ENCODE data around the gene RFTN2.
"Not testable (repeated sequence)": the region's sequence is repeated elsewhere in the genome, so short reads cannot be mapped to it uniquely, and the experiment has no call there.

The RFTN2 gene

DNA sequence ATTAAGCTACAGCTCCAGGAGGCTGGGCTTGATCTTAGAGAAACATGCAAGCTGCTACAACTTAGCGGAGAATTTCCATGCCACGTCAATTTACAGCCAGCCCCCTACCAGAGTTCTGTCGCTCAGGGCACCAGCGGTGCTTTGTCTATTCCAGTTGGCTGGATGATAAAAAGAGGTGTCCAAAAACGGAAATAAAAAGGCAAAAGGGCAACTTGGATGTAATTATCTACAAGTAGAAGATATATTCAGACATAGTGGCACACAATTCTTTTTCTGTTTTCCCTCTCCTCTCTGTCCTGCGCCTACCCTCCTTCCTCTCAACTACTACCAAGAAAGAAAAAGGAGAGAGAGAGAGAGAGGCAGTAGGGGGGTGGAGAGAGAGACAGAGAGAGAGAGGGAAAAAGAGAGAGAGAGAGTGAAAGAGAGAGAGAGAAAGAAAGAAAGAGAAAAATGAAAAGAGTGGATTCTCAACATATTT lies 363 bp upstream of the RFTN2 start:
- no peak for DNase-seq (ENCODE audit: low read depth in 3 of 3)

DNA sequence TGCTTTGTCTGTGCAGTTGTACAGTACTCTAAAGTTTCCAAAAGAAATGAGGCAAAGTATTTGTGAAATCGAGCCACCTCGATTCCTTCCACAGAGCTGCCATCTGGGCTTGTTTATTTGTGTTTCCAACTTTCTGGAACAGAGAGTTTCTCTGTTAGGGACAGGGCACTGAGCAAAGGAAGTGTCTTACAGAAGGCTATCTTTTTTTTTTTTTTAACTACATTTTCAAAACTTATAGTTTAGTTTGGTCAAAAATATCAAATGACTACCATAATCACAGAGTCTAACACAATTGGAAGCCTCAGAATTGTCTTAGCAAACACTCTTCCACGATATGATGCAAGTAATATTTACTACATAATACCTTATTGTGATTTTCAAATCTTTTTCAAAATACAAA lies 796 bp downstream of the RFTN2 start:
- no peak for DNase-seq (ENCODE audit: low read depth in 3 of 3)

DNA sequence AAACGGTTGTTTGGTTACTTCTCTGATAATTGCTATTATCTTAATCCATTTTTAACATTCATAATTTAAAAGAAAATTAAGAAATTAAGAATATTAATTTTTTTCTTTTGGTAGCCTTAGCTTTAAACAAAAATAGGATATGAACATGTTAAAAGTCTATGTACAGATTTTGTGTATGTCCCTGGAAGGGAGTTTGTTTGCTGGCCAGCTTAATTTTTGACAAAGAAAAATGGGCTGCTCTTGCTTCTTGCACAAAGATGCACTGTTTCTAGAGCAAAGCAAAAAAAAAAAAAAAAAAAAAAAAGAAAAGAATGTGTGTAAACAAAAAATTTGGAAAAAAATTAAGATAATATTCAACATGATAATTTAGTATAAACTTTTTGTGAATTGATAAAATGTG lies 1.3 kb downstream of the RFTN2 start:
- no peak for DNase-seq (ENCODE audit: low read depth in 3 of 3)

DNA sequence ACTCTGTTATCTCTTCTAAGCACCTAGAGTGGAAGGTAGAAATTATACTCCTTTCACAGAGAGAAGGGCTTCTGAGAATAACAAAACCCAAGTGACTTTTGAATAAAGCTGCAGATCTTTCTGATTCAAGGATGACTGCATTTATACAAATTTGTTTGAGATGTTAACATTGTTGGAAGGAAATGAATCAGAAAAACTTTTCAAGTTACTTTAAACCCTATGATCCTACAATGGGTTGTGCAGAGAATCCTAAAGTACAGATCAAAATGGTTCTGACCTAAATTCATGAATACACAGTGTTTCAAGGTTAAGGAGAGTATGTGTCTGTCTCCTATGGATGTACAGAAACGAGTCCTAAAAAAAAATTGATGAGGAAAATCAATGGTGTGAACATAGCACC lies 1.8 kb downstream of the RFTN2 start:
- DNase-seq (ENCODE audit: low read depth in 3 of 3): no peak

DNA sequence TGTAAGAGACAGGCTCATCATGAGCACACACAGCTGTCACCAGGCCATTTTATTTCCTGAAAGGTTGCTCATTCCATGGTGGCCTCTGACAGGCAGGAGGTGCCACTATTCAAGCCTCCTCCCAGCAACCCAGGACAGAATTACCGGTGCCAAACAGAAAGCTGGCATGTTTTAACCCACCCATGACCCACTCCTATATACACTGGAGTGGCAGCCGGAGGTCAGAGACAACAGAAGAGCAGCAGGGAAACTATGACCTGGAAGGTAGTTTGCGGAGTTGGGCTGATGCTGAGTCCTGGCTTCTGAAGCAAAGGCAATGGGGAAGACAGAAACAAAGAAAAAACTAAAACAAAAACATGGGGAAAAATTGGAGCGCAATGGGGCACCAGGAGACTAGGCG lies 2.3 kb downstream of the RFTN2 start:
- no peak for DNase-seq (ENCODE audit: low read depth in 3 of 3)

DNA sequence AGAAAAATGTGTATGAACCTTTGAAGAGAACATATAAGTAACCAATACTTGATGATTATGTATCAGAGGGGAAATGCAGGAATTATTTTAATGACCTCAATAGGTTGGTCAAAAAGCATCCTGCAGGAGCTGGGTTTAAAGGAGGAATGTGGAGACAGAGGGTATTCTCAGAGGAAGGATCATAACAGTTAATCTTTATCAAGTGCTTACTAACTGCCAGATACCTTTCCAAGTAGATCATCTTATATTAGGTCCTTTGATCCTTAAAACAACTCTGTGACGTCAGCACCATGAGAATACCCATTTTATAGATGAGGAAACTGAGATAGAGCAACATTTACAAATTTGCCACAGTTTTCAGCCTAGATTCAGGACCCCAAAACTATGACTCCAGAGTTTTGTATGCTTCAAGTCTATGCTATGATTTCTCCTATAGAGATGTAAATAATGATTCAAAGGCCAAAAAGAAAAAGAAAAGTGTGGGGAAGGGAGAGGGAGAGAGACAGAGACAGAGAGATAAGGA lies 3.0 kb downstream of the RFTN2 start:
- no peak for DNase-seq (ENCODE audit: low read depth in 3 of 3)

DNA sequence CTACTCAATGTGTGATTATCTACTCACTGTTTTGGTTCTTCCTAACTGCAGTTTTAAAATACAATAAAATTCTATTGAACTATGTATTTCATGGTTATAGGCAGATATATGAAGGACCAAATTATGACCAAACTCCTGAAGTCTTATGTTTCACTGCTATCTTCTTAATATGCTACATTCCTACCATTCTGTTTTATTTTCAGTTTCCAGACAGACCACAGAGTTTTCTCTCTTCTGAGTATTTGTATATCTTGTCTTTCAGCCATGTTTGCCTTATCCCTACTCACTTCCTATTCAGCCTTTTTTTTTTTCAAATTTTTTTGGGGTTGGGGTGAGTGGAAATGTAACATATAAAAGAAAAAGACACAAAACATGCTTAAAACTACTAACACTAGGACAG lies 6.3 kb downstream of the RFTN2 start:
- DNase-seq (ENCODE audit: low read depth in 3 of 3): no peak

DNA sequence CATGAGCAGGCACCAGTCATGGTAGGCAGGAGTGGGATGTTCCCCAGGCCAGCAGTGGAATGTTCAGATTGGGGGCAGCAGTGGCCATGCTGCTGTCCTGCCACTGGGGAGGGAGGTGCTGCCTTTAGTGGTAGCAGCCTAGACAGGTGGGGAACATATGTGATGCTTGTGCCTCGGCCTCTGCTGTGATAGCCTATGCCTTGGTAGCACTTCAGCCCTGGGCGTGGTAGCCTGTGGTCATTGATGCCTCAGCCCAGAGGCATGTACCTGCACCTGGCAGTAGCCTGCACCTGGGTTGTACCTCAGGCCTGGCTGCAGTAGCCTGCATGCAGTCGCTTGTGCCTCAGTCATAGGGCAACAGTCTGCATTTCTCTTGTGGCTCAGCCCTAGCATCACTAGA lies 7.1 kb downstream of the RFTN2 start:
- no peak for DNase-seq (ENCODE audit: low read depth in 3 of 3)

DNA sequence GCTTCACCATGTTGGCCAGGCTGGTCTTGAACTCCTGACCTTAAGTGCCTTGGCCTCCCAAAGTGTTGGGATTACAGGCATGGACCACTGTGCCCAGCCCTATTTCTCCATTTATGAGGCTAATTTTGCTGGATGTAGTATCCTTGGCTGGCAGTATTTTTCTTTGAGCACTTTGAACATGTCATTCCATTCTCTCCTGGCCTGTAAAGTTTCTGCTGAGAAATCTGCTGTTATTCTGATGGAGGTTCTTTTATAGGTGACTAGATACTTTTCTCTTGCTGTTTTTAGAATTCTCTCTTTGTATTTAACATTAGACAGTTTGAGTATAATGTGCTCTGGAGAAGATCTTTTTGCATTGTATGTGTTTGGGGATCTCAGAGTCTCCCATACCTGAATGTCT lies 9.1 kb downstream of the RFTN2 start:
- no peak for DNase-seq (ENCODE audit: low read depth in 3 of 3)

DNA sequence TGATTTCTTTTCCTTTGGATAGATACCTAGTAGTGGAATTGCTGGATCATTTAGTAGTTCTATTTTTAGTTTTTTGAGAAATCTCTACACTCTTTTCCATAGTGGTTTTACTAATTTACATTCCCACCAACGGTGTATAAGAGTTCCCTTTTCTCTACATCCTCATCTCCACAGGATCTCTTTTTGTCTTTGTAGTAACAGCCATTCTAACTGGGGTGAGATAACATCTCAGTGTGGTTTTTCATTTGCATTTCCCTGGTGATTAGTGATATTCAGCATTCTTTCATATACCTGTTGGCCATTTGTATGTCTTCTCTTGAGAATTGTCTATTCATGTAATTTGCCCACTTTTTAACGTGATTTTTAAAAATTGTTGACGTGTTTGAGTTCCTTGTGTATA lies 13.8 kb downstream of the RFTN2 start:
- DNase-seq (ENCODE audit: low read depth in 3 of 3): no peak

DNA sequence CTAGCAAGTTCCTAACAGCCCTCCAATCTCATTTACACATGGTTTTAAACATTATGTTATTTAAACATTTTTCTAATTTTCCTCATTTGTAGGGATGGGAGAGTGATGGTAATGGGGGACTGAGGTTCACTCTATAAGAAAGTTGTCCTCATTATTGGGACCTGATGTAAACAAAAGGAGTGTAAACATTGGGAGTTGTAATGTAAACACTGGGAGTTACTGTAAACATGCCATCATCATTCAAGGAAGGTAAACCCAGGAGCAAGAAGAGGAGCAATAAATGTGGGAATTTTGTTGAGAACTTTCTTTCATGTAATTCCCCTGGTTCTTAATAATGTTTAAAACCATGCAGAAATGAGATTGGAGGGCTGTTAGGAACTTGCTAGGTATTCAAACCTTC lies 17.8 kb downstream of the RFTN2 start:
- DNase-seq (ENCODE audit: low read depth in 3 of 3): no peak

DNA sequence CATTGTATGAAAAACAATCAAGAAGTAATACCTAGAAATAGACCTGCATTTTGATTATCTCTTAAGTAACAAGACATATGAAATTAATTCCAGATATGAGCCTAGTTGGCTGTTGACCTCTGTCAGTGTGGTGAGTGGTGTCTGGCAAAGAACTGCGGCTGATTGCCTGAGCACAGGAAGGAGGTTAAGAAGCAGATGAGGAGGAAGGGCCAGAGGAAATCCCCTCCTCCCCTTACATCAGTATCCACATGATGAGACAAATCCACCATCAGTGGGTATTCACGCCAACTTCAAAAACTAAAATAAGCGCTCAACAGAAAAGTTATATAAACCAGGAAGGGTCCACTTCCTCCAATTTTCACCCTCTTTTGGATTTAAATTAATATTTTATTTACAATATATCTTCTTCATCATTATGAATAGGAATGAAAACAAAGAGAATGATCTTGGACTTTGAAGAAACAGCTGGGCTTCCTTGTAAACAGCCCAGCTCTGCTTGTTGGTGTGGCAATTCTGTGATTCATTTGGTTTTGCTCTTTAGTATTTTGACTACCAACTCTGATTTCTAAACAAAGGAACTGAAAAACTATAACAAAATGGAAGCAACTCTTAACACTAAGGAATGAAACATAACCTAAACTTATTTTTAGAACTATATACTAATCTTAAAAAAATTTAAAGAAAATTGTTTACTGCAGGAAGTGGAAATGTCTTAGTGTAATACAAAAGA lies 27.3 kb downstream of the RFTN2 start:
- no peak for DNase-seq (ENCODE audit: low read depth in 3 of 3)

DNA sequence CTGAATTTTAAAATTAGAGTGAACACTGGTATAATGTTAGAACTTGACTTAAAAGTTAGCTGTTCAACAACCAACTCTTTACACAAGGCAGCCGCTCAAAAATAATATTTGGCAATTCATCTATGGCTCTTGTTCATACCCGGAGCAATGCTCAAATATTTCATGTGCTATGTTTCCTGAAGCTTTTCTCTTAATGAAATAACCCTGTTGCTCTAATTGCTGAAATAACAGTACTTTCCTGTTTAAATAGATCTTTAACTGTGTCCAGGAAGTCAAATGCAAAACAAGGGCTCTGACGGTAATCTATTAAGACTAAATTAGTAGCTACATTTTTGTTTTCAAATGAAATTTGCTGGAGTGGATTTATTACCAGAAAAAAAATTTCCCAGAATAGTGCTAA lies 33.7 kb downstream of the RFTN2 start:
- DNase-seq (ENCODE audit: low read depth in 3 of 3): no peak

DNA sequence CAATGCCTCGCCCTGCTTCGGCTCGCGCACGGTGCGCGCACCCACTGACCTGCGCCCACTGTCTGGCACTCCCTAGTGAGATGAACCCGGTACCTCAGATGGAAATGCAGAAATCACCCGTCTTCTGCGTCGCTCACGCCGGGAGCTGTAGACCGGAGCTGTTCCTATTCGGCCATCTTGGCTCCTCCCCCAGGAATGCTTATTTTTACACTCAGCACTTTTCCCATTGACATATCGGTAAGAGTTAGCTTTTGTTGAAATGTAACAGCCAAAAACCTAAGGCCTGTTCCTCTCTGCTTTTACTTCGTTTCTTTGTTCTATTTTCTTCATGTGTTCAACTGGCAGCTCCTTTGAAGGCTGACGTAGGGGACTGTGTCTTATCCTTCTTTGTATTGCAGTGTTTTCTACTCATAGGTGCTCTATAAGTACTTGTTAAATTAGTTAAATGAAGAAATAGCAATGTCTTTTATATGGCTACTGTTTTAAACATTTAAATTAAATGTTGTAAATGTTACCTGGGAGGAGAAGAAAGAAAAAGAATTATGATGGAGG lies 34.7 kb downstream of the RFTN2 start:
- DNase-seq (ENCODE audit: low read depth in 3 of 3): not testable (repeated sequence)

DNA sequence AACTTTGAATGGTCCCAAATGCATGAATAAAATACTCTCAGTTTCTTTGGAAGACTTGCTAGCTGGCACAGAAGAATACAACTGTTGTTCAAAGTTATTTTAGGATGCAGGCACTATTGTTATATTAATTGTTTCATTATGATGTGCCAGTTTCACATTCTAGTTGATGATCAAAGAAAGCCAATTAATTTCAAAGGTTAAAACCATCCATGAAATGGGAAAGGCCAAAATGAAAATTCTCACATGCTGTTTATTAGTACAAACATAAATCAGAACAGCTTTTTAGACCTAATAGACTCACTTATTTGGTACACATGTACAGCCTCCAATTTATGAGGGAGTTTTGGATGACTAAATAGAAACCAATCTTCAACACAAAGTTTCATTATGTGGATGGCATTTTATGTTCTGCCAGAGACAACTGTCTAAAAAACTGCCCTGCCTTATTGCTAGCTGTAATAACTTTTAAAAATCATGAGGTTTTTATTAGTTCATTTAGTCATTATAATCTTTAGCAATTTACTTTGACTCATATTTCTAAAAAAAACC lies 42.2 kb downstream of the RFTN2 start:
- no peak for DNase-seq (ENCODE audit: low read depth in 3 of 3)

DNA sequence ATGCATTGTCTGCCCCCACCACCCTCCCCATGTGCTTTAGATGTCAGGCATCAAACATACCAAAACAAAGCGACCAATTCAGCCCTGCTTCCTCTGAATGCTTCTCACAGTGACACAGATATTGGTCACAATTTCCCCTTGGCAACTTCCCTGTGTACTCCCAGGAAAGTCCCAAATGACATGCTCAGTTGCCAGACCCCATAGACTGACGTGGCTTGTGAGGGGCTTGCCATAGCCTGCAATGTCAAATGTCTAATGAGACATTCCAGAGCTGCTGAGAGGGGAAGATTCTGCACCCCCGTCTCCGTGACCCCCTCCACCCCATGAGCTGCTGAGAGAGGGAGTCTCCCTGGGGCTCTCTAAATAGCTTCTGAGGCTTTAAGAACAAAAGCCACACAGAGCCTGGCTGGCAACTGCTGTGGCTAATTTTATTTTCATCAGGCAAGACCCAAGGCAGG lies 47.3 kb downstream of the RFTN2 start:
- no peak for DNase-seq (ENCODE audit: low read depth in 3 of 3)

DNA sequence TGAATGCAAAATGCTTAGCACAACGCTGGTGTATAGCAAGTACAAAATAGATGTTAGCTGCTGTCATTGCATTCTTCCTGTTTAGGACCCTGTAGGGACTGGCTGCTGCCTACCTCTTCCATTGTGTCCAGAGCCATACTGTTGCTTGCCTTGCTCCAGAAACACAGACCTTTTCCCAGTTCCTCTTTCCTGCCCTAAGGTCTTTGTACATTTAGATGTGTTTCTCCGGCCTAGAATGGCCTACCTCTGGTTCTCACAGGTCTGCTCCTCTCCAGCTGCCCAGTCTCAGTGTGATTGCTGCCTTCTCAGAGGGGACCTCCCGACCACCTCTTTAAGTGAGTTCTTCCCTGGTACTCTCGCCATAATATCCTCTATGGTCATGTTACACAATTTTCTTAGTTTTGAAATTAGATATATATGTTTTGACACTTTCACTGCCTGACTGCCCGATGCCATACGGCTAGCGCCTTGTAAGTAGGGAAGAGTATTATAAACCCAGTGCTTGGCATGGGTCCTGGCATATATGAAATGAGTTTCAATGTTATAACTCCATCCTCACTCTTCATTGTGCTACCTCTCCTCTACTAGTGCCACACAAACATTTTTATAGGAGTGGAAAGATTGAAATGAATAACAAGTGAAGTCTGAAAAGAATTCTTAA lies 48.3 kb downstream of the RFTN2 start:
- DNase-seq (ENCODE audit: low read depth in 3 of 3): no peak

DNA sequence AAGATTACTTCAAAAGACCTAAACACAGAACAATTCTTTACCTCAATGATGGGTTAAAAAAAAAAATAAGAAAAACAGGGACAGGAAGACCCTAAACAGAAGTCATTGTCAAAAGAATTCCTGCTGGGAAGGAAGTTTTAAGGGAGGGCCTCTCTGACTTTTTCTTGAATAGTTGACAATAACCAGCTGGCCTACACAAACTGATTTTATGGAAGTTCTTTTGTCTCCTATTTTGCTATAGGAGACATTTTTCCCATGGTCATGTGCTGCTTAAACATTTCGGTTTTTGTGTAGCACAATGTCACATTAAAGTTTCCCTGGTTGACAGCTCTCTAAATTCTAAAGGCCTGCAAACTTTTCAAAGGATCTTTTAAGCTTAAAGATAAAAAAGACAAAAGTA lies 55.3 kb downstream of the RFTN2 start:
- no peak for DNase-seq (ENCODE audit: low read depth in 3 of 3)

DNA sequence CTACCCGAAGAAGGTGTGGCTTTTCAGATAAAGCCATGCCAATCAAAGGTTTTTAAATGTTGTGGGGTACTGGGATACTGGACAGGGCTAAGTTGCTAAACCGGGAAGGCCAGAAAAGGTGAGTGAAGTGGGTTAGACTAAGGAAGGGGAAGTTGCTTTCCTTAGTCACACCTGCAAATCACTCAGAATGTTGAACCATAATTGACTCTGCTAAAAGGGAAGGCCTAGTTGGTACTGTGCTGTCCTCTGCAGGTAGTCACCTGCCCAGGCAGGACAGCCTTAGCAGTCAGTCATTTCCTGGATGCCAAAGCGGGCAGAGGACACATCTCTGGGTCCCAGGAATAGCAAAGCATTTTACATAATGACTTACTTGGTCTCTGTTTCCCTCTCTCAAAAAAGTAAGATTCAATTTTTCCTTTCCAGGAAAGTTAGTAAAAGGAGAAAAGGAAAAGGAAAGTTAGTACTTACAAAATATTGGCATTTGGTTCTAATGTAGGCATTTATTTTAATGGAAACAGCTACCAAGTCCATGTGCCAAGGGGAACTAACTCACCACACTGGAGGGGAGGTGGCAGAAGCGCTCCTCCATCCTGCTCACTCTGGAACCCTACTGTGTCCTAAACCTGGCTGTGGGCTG lies 60.3 kb downstream of the RFTN2 start:
- DNase-seq (ENCODE audit: low read depth in 3 of 3): no peak

DNA sequence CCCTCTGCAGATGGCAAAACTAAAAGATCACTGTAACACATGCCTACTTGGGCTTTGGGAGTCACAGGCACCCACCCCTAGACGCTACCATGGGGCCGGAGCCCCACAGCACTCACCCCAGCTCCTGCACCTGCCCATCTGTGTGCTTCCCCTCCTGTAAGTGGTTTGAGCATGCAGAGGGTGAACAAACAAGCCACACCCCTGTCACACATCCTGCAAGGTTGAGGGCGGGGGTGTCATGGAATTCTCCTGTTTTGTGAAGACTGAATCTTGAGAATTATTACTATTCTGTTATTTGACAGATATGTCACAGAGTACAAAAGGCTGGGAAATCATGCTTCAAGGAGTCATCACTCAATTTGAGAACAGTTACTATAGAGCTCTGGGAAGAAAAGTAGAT lies 60.9 kb downstream of the RFTN2 start:
- no peak for DNase-seq (ENCODE audit: low read depth in 3 of 3)

DNA sequence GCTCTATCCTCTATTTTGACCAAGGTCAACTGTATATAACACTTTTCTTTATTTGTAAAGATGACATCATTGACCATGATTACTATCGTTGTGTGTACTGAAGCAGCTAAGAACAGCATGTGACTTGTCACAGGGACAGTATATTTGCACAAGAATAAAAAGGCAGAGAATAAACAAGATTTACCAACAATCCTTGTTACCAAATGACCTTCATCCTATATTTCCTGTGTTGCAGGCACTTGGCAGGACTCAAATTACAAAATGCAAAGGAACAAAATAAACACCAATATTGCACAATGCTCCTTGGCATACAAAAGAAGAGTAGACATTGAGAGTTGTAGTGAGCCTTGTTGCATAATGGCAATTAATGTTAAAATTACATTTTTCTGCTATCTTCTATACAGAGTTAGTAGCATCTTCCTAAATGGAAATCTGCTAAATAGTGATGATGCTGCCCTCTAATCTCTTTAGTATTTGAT lies 61.8 kb downstream of the RFTN2 start:
- no peak for DNase-seq (ENCODE audit: low read depth in 3 of 3)

DNA sequence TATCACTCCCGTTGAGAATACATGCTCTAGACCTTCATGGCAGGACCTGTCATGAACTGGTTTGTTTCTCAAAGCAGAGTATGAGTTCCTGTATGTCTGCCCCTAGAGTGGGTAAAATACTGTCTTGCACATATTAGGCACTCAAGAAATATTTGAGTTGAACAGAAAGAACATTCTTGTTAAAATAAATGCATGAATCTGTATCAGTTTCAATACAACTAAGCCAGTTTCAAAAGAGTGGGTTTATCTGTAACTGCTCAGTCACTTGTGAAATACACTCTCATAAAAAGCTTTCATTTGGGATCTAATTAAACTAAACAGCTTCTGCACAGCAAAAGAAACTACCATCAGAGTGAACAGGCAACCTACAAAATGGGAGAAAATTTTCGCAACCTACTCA lies 69.2 kb downstream of the RFTN2 start:
- DNase-seq (ENCODE audit: low read depth in 3 of 3): no peak
